HepG2 (cell line): Measurements from ENCODE around the gene TOMM22. TPM values are rescaled to one million over a fixed set of nuclear protein-coding genes. Genes with fewer than 3 reads are reported as not detected.

Source experiments
- ATF7-NPFF ChIP-seq: sonication (generic); formaldehyde crosslinking; IDR thresholded peaks from 2 replicates; pipeline ENCODE4 v1.8.1; 2023; ENCODE audit warnings: mild to moderate bottlenecking, low read depth, missing genetic modification reagents, moderate library complexity
- CBX2 ChIP-seq, 2 experiments: fragments of 200-600 bp in 1 of 2; sonication (generic); formaldehyde crosslinking in 1 of 2; IDR thresholded peaks; 2 replicates each; pipeline versions ENCODE4 v1.7.0 to v1.8.1; 2018 to 2022; ENCODE audit warnings: low read depth in 2 of 2, low read length in 1 of 2, mild to moderate bottlenecking in 1 of 2, missing genetic modification reagents in 1 of 2
- CREB1 ChIP-seq, 2 experiments: fragments of 450-650 bp in 1 of 2; IDR thresholded peaks; 2 replicates each; pipeline ENCODE4 v1.6.1; 2016 to 2017; ENCODE audit warnings: control low read depth in 1 of 2, mild to moderate bottlenecking in 1 of 2, missing compliant biosample characterization in 1 of 2, missing genetic modification characterization in 1 of 2
- CREM ChIP-seq, 2 experiments: sonication (generic) in 1 of 2; formaldehyde crosslinking in 1 of 2; IDR thresholded peaks; 2 replicates each; pipeline versions ENCODE4 v1.4.0 to v1.6.1; 2016 to 2020; ENCODE audit warnings: antibody characterized with exemption in 1 of 2, mild to moderate bottlenecking in 1 of 2, missing genetic modification reagents in 1 of 2
- HOXA7 ChIP-seq: sonication (generic); formaldehyde crosslinking; IDR thresholded peaks from 2 replicates; pipeline ENCODE4 v1.8.1; 2022; ENCODE audit warnings: mild to moderate bottlenecking, missing genetic modification reagents, moderate library complexity
- KLF12 ChIP-seq: sonication (generic); formaldehyde crosslinking; IDR thresholded peaks from 2 replicates; pipeline ENCODE4 v1.4.0; 2020; ENCODE audit warnings: missing genetic modification reagents, borderline replicate concordance
- NONO ChIP-seq, 2 experiments: fragments of 450-650 bp in 1 of 2; sonication (generic) in 1 of 2; formaldehyde crosslinking in 1 of 2; IDR thresholded peaks in 1 of 2; conservative IDR thresholded peaks in 1 of 2; 2 replicates each; pipeline versions ENCODE4 v1.6.1 to v1.8.0; 2017 to 2022; ENCODE audit warnings: mild to moderate bottlenecking in 1 of 2, missing genetic modification reagents in 1 of 2, moderate library complexity in 1 of 2
- WIZ ChIP-seq: sonication (generic); formaldehyde crosslinking; IDR thresholded peaks from 2 replicates; pipeline ENCODE4 v1.5.1; 2020; ENCODE audit warnings: mild to moderate bottlenecking, missing genetic modification reagents
- ZBED4 ChIP-seq: sonication (generic); formaldehyde crosslinking; IDR thresholded peaks from 2 replicates; pipeline ENCODE4 v1.4.0; 2020; ENCODE audit warnings: missing genetic modification reagents, borderline replicate concordance
- ZHX2 ChIP-seq, 2 experiments: sonication (generic) in 1 of 2; formaldehyde crosslinking in 1 of 2; IDR thresholded peaks; 2 replicates each; pipeline versions ENCODE4 v1.6.1 to v1.9.0; 2014 to 2022; ENCODE audit warnings: antibody characterized with exemption in 1 of 2, borderline replicate concordance in 1 of 2, inconsistent platforms in 1 of 2, low read depth in 1 of 2, missing genetic modification reagents in 1 of 2
- ZNF160 ChIP-seq: sonication (generic); formaldehyde crosslinking; IDR thresholded peaks from 2 replicates; pipeline ENCODE4 v1.8.0; 2022; ENCODE audit warnings: mild to moderate bottlenecking, inconsistent platforms, missing genetic modification reagents
- ZNF225 ChIP-seq: sonication (generic); formaldehyde crosslinking; IDR thresholded peaks from 2 replicates; pipeline ENCODE4 v1.4.0; 2020; ENCODE audit warnings: mild to moderate bottlenecking, missing genetic modification reagents
- ZNF275 ChIP-seq: sonication (generic); formaldehyde crosslinking; IDR thresholded peaks from 2 replicates; pipeline ENCODE4 v1.8.0; 2022; ENCODE audit warnings: missing genetic modification reagents, mild to moderate bottlenecking, inconsistent platforms, borderline replicate concordance
- ZNF431 ChIP-seq: sonication (generic); formaldehyde crosslinking; IDR thresholded peaks from 2 replicates; pipeline ENCODE4 v1.9.0; 2022; ENCODE audit warnings: missing genetic modification reagents, low read depth, mild to moderate bottlenecking, borderline replicate concordance
- ZNF782 ChIP-seq: sonication (generic); formaldehyde crosslinking; IDR thresholded peaks from 2 replicates; pipeline ENCODE4 v1.4.0; 2020; ENCODE audit warnings: missing genetic modification reagents, mild to moderate bottlenecking, borderline replicate concordance
- polyA plus RNA-seq, 8 experiments: library from polyadenylated mRNA; depleted of rRNA in 3 of 8; stranded (reverse) in 7 of 8; unstranded in 1 of 8; fragments of >200 nt; fragmentation: Illumina TruSeq in 4 of 8; extraction: Trizol in 4 of 8; gene quantifications; 2 replicates each; pipeline versions ENCODE4 v1.2.1 to v1.2.3, GENCODE V29; 2011 to 2016; ENCODE audit warnings: low read depth in 4 of 8, missing spikeins in 1 of 8, mixed read lengths in 1 of 8; ENCODE audit not compliant: insufficient read depth in 1 of 8
- total RNA-seq, 5 experiments: library from RNA; depleted of rRNA; stranded (reverse); fragments of >200 nt; fragmentation: Illumina TruSeq; extraction: Trizol; gene quantifications; 2 replicates each; pipeline ENCODE4 v1.2.3, GENCODE V29; 2016; ENCODE audit warnings: low read depth in 1 of 5

The TOMM22 gene
- total and polyA plus RNA-seq, 2 of the 13 experiments (the other 11 are each of a cell fraction or from before 2014, with no cell fraction given) = 46.9 to 118 TPM

GRCh38 chr22:38706101-38706900 lies 24.5 kb downstream of the TOMM22 start (continued):
- TF ChIP-seq HOXA7 (no peak), CBX2 (IDR thresholded peaks at IDR 0.05; ENCODE audit: low read depth, low read length) (no peak), CBX2 (CRISPR knock-in tag; IDR thresholded peaks at IDR 0.05; ENCODE audit: low read depth) (no peak), WIZ (CRISPR knock-in tag) (no peak), CREB1 (IDR thresholded peaks at IDR 0.05) (no peak), CREB1 (CRISPR knock-in tag; IDR thresholded peaks at IDR 0.05) (no peak), ZNF160 (CRISPR knock-in tag) (no peak), ZNF782 (0 out of 2 replicates have a peak, but pooled peaks have one; percentile 61), ZNF431 (no peak), ZHX2 (IDR thresholded peaks at IDR 0.05; ENCODE audit: low read depth) (no peak), ZHX2 (CRISPR knock-in tag; IDR thresholded peaks at IDR 0.05; ENCODE audit: borderline replicate concordance) (no peak), NONO (IDR thresholded peaks at IDR 0.05) (no peak), NONO (CRISPR knock-in tag; conservative IDR thresholded peaks at IDR 0.05) (no peak), ZBED4 (no peak), ATF7-NPFF (CRISPR knock-in tag) (0 out of 2 replicates have a peak, but pooled peaks have one; percentile 26), ZNF225 (CRISPR knock-in tag) (no peak), CREM (IDR thresholded peaks at IDR 0.05) (no peak), CREM (CRISPR knock-in tag; IDR thresholded peaks at IDR 0.05) (no peak), KLF12 (CRISPR knock-in tag) (no peak), ZNF275 (CRISPR knock-in tag) (no peak)
